Activated effector memory CD4-positive, alpha-beta T cell treated with Interleukin-2 at 50 U/mL for 16 hours (primary cell): ENCODE measurements around the gene ANKRD33.
"Not testable (repeated sequence)": the region's sequence is repeated elsewhere in the genome, so short reads cannot be mapped to it uniquely, and the experiment has no call there.

Source experiments
- DNase-seq: peaks from one replicate; pipeline ENCODE4 v3.0.0-alpha.2; 2020

The ANKRD33 gene

GRCh38 chr12:51883998-51884675 lies 3.8 kb upstream of the ANKRD33 start:
- no peak for DNase-seq

DNA sequence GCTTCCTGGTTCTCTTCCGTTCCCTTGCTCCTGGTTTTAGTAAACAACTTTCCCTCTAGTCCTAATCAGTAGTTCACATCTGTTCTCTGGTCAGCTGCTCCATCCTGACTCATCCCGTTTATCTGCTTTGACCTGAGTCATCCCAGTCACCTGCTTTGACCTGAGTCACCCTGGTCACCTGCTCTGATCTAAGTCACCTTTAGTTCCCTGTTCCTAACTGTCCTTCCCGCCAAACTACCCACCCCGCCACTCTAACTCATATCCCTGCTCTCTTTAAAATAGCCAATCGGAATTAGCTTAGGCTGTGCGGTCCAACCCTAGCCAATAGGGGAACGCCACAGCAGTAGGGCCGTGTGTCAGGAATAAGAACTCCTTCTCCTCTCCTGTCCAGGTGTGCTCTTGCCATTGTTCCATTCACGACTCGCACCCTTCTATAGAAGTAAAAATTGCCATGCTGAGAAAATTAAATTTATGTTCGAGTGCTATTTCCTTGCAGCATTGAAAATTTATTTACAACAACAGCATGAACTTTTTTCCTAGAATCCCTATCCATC lies 3.1 kb upstream of the ANKRD33 start:
- no peak for DNase-seq

DNA sequence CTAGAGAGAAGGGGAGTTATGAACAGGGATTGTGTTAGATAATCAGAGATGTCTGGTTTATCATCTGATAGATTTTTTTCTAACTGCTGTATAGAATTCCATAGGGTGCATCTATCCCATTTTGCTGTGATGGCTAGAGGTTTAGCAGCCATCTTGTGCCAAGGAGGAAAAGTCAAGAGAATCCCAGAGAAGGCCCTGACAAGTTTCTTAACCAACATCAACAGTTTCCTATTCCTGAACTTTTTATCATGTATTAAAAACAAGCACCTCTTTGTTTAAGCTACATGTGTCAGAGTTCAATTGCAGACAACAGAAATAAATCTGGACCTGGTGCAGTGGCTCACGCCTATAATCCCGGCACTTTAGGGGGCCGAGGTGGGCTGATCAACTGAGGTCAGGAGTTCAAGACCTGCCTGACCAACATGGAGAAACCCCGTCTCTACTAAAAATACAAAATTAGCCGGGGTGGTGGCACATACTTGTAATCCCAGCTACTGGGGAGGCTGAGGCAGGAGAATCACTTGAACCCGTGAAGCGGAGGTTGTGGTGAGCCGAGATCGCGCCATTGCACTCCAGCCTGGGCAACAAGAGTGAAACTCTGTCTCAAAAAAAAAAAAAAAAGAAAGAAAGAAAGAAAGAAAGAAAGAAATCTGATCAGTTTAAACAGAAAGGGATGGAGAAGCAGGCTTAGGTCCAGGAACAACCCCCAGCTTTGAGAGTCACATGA lies 2.4 kb upstream of the ANKRD33 start:
- DNase-seq: not testable (repeated sequence)

GRCh38 chr12:51886021-51886710 lies 1.7 kb upstream of the ANKRD33 start:
- DNase-seq: peak; percentile 22

DNA sequence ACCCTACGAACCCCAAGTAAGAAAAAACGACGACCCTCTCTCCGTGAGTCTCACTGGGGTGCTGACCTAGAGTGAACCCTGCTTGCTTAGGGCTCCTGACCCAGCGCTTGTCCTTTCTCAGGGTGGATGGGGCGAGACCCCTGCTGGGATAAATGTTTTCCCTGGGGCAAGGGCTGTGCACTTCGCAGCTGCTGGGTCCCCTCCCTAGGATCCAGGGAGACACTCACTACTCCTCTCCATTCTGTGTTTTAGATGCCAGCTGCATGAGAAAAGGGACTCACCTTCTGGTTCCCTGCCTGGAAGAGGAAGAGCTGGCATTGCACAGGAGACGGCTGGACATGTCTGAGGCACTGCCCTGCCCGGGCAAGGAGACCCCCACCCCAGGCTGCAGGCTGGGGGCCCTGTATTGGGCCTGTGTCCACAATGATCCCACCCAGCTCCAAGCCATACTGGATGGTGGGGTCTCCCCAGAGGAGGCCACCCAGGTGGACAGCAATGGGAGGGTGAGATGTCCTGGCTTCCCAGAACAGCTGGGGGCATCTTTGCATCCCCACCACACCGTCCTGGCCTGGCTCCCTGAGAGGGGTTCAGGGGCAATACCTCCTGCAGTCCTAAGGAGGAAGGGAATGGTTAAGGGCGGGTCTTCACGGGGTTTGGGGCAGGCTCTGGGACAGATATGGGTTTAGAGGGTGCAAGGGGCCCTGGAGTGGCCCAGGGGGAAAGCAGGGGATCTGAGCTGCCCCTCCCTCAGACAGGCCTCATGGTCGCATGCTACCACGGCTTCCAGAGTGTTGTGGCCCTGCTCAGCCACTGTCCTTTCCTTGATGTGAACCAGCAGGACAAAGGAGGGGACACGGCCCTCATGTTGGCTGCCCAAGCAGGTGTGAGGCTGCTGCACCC lies 663 bp downstream of the ANKRD33 start:
- no peak for DNase-seq

DNA sequence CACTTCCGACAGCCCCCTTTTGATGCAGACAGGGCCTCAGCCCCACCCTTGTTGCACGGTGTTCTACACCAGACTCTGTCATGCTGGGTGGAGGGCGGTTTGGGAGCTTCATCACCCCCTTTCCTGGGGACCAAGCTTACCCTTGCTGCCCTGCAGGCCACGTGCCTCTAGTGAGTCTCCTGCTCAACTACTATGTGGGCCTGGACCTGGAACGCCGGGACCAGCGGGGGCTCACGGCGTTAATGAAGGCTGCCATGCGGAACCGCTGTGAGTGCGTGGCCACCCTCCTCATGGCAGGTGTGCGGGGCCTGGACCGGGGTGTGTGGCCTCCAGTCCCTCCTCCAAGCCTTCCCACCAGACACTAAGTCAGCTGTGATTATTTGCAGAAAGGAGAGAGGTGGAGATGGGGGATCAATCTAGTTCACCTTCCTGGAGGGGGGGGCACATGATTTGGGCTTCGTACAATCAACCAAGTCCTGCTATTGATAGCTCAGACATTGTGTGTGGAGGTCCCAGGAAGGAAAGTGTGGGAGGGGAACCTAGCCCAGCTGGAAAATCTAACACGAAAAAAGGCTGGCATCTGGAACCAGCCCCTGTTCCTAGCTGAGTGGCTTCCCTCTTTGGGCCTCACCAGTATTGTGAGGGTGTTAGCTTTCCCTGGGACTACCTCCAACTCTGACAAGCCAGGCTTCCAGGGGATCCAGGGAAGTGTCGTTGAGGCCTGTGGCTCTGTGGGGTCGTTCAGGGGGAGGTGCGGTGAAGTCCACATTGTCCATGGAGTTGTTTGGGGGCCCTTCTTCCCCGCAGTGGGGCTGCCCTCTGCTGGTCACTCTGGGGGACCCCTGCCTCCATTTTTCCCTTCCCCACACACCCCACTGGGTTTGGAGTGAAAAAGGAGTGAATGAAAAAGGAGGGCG lies 1.6 kb downstream of the ANKRD33 start:
- DNase-seq: no peak

GRCh38 chr12:51890133-51890464 lies 2.2 kb downstream of the ANKRD33 start:
- DNase-seq: no peak

DNA sequence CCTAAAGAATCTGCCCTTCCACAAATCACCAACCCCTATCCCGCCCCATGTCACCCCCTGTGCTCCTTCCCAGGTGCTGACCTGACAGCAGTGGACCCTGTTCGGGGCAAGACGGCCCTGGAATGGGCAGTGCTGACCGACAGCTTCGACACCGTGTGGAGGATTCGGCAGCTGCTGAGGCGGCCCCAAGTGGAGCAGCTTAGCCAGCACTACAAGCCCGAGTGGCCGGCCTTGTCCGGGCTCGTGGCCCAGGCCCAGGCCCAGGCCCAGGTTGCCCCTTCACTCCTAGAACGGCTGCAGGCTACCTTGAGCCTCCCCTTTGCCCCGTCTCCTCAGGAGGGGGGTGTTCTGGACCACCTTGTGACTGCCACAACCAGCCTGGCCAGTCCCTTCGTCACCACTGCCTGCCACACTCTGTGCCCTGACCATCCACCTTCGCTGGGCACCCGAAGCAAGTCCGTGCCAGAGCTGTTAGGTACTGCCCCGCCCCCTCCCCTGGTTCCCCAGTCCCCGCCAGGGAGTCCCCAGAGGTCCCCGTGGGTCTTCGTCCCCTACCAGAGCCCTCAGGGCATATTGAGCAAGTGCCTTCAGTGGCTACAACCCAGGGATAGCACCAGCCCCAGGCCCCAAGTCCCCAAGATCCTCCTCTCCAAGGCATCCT lies 2.7 kb downstream of the ANKRD33 start:
- no peak for DNase-seq

DNA sequence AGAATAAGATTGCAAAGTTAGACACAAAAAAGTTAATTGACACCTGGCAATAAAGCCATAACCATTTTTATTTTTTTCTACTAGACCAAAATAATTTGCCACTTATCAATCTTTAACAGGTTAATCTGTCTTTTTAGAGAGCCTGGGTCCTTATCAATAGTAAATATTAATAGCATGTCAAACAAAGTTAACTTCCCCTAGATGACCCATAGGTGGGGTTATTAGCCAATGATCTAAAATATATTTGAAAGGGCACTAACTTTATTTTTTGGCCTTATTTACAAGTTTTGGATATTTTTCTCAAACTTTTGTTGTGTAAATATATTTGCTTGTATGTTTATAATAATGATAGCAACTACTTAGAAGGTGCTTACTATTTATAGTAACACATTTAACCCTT lies 3.9 kb downstream of the ANKRD33 start:
- DNase-seq: no peak

DNA sequence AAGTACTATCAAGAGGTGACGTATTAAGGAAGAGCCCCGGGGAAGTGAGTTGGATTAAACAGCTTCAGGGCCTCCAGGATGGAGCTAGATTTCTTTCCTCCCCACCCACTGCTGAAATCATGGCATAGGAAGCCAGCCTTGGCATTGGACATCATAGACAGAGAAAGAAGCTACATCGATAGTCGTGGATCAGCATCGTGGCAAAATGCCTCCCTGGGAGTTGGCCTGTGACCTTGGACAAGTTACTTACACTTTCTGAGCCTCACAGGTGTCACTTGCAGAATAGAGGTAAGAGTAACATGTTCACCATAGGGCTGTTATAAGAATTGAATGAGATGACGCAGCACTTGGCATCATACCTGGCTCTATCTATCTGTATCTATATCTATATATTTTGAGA lies 5.9 kb downstream of the ANKRD33 start:
- DNase-seq: no peak

DNA sequence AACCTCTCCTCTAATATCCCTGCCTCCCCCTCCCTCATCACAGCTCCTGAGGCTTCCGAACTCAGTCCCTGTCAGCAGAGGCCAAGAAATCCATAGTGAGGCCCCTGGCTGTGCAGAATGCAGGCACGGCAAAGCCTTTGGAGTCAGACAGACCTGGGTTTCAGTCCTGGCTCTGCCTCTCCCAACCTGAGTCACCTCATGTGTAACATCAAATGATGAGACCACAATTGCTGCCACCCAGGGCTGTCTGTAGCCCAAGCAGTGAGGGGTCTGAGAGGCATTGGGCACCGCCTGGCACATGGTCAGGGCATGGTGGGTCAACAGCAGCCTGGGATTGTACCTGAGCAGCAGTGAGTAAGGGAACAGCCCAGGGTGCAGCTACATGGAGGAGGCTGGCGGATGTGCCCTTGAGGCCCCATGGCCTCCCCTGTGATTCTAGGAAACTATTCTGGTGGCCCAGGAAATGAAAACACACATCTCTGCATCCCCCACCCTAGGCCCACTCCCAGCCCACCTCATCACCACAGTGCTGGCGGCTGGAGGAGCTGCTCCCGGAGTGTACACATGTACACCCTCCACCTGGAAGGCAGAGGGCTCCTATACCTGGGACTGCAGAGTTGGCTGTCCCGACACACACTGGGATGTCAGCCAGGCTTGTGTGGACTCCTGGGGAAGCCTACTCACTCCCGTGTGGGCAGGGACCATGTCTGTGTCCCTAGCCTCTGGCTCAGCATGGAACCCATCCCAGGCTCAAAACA lies 7.7 kb downstream of the ANKRD33 start:
- no peak for DNase-seq

- DNase-seq: no peak
These were observed 8.3 kb downstream of the ANKRD33 start for GRCh38 chr12:51896236-51896635.

DNA sequence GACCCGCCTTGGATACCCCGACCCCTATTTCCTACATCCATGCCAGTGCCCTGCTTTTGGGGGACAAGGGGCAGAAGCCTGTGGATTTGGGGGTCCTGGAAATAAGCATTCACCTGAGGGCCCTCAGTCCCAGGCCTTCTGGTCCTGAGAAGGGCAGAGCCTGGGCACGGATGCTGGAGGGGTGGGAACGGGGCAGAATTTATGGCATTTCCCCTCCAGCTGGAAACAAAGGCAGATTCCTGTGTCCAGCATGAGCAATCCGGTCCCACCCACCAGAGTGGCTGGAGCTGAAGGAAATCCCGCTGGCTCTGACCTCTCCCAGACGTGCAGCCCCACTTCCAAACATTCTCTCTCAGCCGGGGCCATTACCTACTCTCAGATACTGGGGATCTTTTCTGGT lies 9.3 kb downstream of the ANKRD33 start:
- DNase-seq: no peak

GRCh38 chr12:51898506-51898905 lies 10.6 kb downstream of the ANKRD33 start:
- DNase-seq: no peak

DNA sequence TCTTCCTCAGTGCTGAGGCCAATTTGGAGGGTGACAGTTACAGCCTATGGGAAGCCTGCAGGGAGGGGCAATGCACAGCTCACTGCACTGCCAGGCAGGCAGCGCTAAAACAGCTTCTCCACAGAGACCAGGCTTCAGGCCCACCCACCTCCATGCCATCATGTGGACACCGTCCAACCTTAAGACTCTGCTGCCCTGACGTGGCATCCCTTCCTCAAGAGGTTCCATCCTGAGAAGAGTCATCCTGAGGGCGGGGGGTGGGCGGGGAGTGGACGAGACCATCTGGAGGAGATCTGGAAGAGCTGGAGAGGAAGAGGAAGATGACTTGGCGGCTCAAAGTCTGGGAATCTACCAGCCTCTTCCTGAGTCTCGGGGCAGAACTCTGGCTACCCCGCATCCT lies 11.0 kb downstream of the ANKRD33 start:
- DNase-seq: no peak

GRCh38 chr12:51900323-51900889 lies 12.5 kb downstream of the ANKRD33 start:
- DNase-seq: no peak

DNA sequence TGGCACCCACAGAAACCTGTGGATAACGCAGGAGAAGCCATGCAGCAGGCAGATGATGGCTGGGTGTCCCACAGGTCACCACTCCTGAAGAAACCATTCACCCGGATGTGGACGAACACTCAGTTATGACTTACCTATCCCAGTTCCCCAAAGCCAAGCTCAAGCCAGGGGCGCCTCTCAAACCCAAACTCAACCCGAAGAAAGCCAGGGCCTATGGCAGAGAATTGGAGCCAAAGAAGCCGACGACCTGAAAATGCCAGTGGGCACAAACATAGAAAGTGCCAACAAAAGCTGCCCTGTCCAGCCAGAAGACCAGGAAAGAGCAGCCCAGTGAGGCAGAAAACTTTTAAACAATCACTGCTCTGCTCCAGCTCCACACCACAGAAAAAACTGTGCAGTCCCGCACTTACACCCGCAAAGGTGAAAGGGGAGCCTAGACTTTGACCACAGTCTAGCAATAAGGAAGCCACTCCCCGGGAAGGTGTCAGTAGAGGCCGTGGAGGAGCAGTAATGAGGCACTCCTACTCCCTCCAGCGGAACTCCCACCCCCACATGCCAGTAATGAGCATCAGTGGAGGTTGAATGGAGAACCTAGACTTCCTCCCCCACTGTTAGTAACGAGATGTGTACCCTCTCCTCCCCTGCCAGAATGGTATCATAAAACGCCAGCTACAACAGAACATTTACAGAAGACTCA lies 13.4 kb downstream of the ANKRD33 start:
- DNase-seq: no peak

DNA sequence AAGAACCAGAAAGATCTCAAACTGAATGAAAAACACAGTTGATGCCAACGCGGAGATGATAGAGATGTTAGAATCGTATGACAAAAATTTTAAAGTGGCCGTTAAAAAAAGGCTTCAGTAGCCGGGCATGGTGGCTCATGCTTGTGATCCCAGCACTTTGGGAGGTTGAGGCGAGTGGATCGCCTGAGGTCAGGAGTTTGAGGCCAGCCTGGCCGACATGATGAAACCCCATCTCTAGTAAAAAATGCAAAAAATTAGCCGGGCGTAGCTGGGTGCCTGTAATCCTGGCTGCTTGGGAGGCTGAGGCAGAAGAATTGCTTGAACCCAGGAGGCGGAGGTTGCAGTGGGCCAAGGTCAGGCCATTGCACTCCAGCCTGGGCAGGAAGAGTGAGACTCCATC lies 14.0 kb downstream of the ANKRD33 start:
- no peak for DNase-seq

GRCh38 chr12:51904951-51905470 lies 17.1 kb downstream of the ANKRD33 start:
- DNase-seq: no peak
